Measurements from ENCODE around the gene TJP3. TPM values are rescaled to one million over a fixed set of nuclear protein-coding genes. Genes with fewer than 3 reads are reported as not detected.

TJP3 gene
- total RNA-seq, 1 donor from 2014 or later: 2.0 TPM

DNA sequence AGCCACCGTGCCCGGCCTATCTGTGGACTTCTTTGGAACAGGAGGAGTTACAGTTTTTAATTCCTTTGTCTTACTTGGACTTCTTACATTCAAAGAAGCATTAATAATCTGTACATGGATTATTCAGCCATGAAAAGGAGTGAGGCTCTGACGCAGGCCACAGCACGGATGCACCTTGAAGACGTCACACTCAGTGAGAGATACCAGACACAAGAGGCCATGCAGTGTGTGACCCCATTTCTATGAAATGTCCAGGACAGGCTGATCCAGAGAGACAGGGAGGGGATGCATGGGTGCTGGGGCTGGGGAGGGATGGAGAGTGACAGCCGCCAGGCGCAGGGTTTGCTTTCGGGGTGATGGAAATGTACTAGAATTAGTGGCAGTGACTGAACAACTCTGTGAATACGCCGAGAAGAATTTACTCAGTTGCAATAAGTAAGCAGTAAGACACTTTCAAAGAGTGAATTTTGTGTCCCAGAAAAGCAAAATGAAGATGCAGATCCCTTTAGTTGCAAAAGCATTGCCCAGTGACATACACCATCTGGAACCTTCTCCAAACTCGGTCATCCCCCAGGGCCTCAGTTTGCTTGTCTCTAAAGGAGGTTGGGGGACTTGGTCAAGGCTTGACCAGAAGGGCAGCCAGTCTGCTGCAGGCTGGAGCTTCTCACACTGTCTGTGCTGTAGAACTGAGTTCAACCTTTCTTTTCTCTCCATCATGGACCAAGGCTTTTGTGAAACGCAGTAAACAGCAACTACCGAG lies 33.2 kb upstream of the TJP3 start:
- DNase-seq (ENCODE audit: low read depth): no peak
- H2AFZ ChIP-seq (ENCODE audit: low read depth, low read length): no peak overlapping the region
- Mint-ChIP-seq H3K4me3 (ENCODE audit: unreplicated experiment) (no peak overlapping the region), H3K36me3 (ENCODE audit: low read depth, unreplicated experiment) (peaks cover 10% of the 10 kb centered on the region), H3K9me3 (ENCODE audit: unreplicated experiment) (no peaks in the 10 kb centered on the region), H3K4me1 (ENCODE audit: low read depth, unreplicated experiment) (peaks cover 8% of the 10 kb centered on the region), H3K27ac (ENCODE audit: unreplicated experiment) (no peak overlapping the region), H3K27me3 (ENCODE audit: low read depth, unreplicated experiment) (no peaks in the 10 kb centered on the region)
- no peak overlapping the region for H3K9ac ChIP-seq (ENCODE audit: low read length)
- H3K27ac ChIP-seq (ENCODE audit: low read depth, low read length): no peak overlapping the region
- no peaks in the 10 kb centered on the region for H3K36me3 ChIP-seq (ENCODE audit: insufficient read depth, low read length)
- H3K4me3 ChIP-seq (ENCODE audit: insufficient read depth, low read depth, low read length): no peak overlapping the region
- peaks cover 68% of the 10 kb centered on the region for H4K20me1 ChIP-seq (ENCODE audit: insufficient read depth, low read length)
- peaks cover 74% of the 10 kb centered on the region for H3K79me2 ChIP-seq (ENCODE audit: insufficient read depth, low read length)
- no peak for FAIRE-seq
- no peak for TF ChIP-seq EZH2 (IDR thresholded peaks at IDR 0.05; ENCODE audit: insufficient read depth, low read length)
- TF ChIP-seq, protein P1, sequence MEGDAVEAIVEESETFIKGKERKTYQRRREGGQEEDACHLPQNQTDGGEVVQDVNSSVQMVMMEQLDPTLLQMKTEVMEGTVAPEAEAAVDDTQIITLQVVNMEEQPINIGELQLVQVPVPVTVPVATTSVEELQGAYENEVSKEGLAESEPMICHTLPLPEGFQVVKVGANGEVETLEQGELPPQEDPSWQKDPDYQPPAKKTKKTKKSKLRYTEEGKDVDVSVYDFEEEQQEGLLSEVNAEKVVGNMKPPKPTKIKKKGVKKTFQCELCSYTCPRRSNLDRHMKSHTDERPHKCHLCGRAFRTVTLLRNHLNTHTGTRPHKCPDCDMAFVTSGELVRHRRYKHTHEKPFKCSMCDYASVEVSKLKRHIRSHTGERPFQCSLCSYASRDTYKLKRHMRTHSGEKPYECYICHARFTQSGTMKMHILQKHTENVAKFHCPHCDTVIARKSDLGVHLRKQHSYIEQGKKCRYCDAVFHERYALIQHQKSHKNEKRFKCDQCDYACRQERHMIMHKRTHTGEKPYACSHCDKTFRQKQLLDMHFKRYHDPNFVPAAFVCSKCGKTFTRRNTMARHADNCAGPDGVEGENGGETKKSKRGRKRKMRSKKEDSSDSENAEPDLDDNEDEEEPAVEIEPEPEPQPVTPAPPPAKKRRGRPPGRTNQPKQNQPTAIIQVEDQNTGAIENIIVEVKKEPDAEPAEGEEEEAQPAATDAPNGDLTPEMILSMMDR (IDR thresholded peaks at IDR 0.05; ENCODE audit: insufficient read depth, low read depth, low read length): no peak
- H3K4me1 ChIP-seq (ENCODE audit: insufficient read depth, low read length): peaks cover 26% of the 10 kb centered on the region
- no peaks in the 10 kb centered on the region for H3K27me3 ChIP-seq (ENCODE audit: insufficient read depth, low read length)
- H3K4me2 ChIP-seq (ENCODE audit: low read length): no peak overlapping the region
- no peaks in the 10 kb centered on the region for H3K9me3 ChIP-seq (ENCODE audit: insufficient read depth, low read depth, low read length)

DNA sequence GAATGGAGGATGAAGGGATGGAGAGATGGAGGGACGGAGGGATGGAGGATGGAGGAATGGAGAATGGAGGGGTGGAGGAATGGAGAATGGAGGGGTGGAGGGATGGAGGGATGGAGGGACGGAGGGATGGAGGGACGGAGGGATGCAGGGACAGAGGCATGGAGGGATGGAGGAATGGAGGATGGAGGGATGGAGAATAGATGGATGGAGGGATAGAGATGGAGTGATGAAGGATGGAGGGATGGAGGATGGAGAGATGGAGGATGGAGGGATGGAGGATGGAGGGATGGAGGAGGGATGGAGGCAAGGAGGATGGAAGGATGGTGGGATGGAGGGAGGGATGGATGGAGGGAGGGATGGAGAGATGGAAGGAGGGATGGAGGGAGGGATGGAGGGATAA lies 30.0 kb upstream of the TJP3 start:
- Histone ChIP-seq H3K9ac (ENCODE audit: low read length) (no peak overlapping the region), H2AFZ (ENCODE audit: low read depth, low read length) (no peak overlapping the region), H3K4me1 (ENCODE audit: insufficient read depth, low read length) (peaks cover 8% of the 10 kb centered on the region), H3K27me3 (ENCODE audit: insufficient read depth, low read length) (no peaks in the 10 kb centered on the region), H3K4me2 (ENCODE audit: low read length) (no peak overlapping the region), H3K27ac (ENCODE audit: low read depth, low read length) (no peak overlapping the region), H4K20me1 (ENCODE audit: insufficient read depth, low read length) (peaks cover 73% of the 10 kb centered on the region), H3K9me3 (ENCODE audit: insufficient read depth, low read depth, low read length) (no peaks in the 10 kb centered on the region), H3K79me2 (ENCODE audit: insufficient read depth, low read length) (peaks cover 71% of the 10 kb centered on the region), H3K4me3 (ENCODE audit: insufficient read depth, low read depth, low read length) (no peak overlapping the region), H3K36me3 (ENCODE audit: insufficient read depth, low read length) (no peaks in the 10 kb centered on the region)
- no peak for TF ChIP-seq EZH2 (IDR thresholded peaks at IDR 0.05; ENCODE audit: insufficient read depth, low read length)
- H3K27ac Mint-ChIP-seq (ENCODE audit: unreplicated experiment): no peak overlapping the region
- DNase-seq (ENCODE audit: low read depth) (no peak), FAIRE-seq (no peak)
- H3K4me1 Mint-ChIP-seq (ENCODE audit: low read depth, unreplicated experiment): peaks cover under 1% of the 10 kb centered on the region
- no peak overlapping the region for H3K4me3 Mint-ChIP-seq (ENCODE audit: unreplicated experiment)
- H3K9me3 Mint-ChIP-seq (ENCODE audit: unreplicated experiment): no peaks in the 10 kb centered on the region
- peaks cover 10% of the 10 kb centered on the region for H3K36me3 Mint-ChIP-seq (ENCODE audit: low read depth, unreplicated experiment)
- H3K27me3 Mint-ChIP-seq (ENCODE audit: low read depth, unreplicated experiment): no peaks in the 10 kb centered on the region

DNA sequence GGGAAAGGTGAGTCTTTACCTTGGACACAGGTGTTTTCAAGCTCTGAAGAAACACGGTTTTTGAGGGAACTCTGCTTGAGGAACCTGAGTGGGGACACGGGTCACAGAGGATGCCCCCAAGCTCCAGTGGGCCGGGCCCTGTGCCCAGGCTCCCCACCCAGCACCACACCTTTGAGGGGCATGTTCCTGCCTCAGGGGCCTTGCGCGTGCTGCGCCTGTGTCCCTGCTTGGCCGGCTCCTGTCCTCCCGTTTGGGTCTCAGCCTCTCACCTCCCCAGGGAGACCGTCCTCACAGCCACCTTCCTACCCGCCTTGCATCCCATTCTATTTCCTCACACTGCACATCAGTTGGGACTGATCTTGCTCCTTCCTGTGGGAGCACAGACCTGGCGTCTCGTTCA lies 29.0 kb upstream of the TJP3 start:
- Mint-ChIP-seq H3K4me1 (ENCODE audit: low read depth, unreplicated experiment) (peaks cover 5% of the 10 kb centered on the region), H3K9me3 (ENCODE audit: unreplicated experiment) (no peaks in the 10 kb centered on the region), H3K27me3 (ENCODE audit: low read depth, unreplicated experiment) (no peaks in the 10 kb centered on the region), H3K36me3 (ENCODE audit: low read depth, unreplicated experiment) (peaks cover 13% of the 10 kb centered on the region), H3K27ac (ENCODE audit: unreplicated experiment) (no peak overlapping the region), H3K4me3 (ENCODE audit: unreplicated experiment) (no peak overlapping the region)
- no peak overlapping the region for H3K27ac ChIP-seq (ENCODE audit: low read depth, low read length)
- H3K79me2 ChIP-seq (ENCODE audit: insufficient read depth, low read length): peaks cover 65% of the 10 kb centered on the region
- H3K4me3 ChIP-seq (ENCODE audit: insufficient read depth, low read depth, low read length): no peak overlapping the region
- H3K9me3 ChIP-seq (ENCODE audit: insufficient read depth, low read depth, low read length): peaks cover under 1% of the 10 kb centered on the region
- H3K27me3 ChIP-seq (ENCODE audit: insufficient read depth, low read length): no peaks in the 10 kb centered on the region
- DNase-seq (ENCODE audit: low read depth) (no peak), FAIRE-seq (no peak)
- peaks cover 14% of the 10 kb centered on the region for H3K4me1 ChIP-seq (ENCODE audit: insufficient read depth, low read length)
- no peak overlapping the region for H2AFZ ChIP-seq (ENCODE audit: low read depth, low read length)
- no peak overlapping the region for H3K4me2 ChIP-seq (ENCODE audit: low read length)
- peaks cover 69% of the 10 kb centered on the region for H4K20me1 ChIP-seq (ENCODE audit: insufficient read depth, low read length)
- no peak for TF ChIP-seq EZH2 (IDR thresholded peaks at IDR 0.05; ENCODE audit: insufficient read depth, low read length)
- TF ChIP-seq, protein P1 (IDR thresholded peaks at IDR 0.05; ENCODE audit: insufficient read depth, low read depth, low read length): no peak
- H3K9ac ChIP-seq (ENCODE audit: low read length): no peak overlapping the region
- H3K36me3 ChIP-seq (ENCODE audit: insufficient read depth, low read length): no peaks in the 10 kb centered on the region

All from astrocyte (in vitro differentiated cells and primary cell).